Measurements from ENCODE around the gene PYGB.

DNA sequence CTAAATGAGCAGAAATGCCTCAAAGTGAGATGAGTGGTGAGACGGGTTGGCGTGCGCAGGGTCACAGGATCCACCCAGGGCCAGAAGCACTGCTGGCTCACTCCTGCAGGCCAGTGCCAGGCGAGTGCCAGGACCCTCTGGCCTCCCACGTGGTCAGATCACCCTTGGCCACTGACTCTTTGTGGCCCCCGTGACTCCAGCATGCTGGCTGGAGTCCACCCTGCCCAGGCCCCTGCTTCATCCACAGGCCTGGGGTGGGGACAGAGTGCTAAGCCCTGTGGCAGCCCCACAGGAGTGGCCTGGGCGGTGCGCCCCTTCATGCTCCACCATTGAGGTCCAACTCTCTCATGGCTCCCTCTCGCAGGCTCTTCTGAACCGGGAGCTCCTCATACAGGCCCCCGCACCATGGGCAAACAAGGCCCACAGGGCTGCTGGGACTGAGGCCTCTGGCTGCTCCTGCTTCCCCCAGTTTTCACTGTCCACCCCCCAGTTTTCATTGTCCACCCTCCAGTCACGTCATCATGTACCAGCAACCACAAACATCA lies 81.1 kb downstream of the PYGB start:
- TF ChIP-seq, protein P1, sequence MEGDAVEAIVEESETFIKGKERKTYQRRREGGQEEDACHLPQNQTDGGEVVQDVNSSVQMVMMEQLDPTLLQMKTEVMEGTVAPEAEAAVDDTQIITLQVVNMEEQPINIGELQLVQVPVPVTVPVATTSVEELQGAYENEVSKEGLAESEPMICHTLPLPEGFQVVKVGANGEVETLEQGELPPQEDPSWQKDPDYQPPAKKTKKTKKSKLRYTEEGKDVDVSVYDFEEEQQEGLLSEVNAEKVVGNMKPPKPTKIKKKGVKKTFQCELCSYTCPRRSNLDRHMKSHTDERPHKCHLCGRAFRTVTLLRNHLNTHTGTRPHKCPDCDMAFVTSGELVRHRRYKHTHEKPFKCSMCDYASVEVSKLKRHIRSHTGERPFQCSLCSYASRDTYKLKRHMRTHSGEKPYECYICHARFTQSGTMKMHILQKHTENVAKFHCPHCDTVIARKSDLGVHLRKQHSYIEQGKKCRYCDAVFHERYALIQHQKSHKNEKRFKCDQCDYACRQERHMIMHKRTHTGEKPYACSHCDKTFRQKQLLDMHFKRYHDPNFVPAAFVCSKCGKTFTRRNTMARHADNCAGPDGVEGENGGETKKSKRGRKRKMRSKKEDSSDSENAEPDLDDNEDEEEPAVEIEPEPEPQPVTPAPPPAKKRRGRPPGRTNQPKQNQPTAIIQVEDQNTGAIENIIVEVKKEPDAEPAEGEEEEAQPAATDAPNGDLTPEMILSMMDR (IDR thresholded peaks at IDR 0.05): no peak
- no peak for TF ChIP-seq POLR2A (IDR thresholded peaks at IDR 0.05)

All from prostate gland (tissue), 2 donors.